ENCODE results near the gene DNAAF8.

DNAAF8 gene

DNA sequence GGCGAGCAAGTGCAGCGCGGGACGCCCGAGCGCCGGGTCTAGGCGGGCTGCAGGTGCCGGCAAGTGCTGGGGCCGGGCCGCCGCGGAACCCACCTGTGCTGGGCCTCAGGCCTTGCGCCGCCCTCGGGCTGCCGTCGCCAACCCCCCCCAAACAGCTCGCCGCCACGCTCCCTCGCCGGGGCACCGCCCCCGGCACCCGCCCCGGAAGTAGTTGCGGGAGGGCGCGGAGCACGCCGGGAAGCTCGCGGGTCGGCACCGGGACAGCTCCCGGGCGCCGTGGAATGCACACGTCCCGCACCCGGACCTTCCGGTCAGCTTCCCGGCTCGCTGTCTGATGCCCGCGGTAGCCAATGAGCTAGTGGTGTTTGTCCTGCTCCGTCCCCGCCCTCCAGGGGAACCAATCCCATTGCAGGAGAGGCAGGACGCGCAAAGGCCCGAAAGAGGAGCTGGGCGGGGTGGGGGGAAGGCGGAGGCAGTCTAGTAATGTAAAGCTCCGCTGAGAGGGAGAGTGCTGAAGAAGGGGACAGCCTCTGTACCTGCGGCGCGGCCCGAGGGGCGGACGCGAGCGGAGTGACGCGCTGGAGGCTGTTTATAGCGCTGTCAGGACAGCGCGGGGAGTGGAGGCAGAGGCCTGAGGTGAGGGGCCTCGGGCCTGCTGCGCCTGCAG, at the start of gene DNAAF8, which contains the start of gene ANKS3:
TSS of gene DNAAF8 (plus strand) at position 475 of the 667 bp plus-strand sequence. CDS start 1,978 bp downstream, outside the sequence.
TSS of gene ANKS3 (minus strand) at position 209 of the 667 bp plus-strand sequence. CDS start 4,122 bp downstream, outside the sequence.
- DNase-seq, result peak; percentile 95

GRCh38 chr16:4684763-4685162, 49.6 kb upstream of the DNAAF8 start:
- no peak for DNase-seq

- no peak for DNase-seq
These were observed 49.0 kb upstream of the DNAAF8 start for GRCh38 chr16:4685292-4685691.

GRCh38 chr16:4685776-4686496, 48.4 kb upstream of the DNAAF8 start:
- DNase-seq, result no peak

DNA sequence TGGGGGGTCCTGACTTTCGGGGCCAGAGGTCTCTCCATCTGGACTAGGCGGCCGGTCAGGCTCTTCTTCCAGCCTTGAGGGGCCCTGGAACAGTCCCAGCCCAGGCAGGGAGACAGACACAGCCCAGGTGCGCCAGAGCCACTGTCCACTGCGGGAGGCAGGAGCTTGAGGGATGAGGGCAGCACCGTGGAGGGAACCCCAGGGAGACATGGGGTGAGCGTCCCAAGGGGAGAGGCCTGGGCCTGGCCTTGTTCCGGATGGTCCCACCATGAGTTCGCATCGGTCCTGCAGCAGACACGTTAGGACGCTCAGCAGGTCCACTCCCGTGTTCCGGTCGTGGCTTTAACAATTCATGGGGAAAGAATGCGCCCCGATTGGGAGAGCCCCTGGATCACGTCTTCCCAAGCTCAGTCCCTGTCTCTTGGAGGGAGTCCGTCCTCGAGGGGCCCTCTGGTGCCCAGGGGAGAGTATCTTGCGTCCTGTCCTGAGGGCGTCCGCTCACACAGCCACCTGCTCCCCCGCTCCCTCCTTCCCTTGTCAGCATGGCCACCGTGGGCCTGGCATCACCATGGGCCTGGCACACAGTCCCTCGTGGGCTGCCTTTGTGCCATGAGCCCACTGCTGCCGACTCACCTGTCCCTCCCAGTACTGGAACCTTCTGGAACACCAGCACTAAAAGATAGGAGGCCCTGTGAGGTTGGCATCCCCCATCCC, 47.7 kb upstream of the DNAAF8 start:
- DNase-seq, result no peak

DNA sequence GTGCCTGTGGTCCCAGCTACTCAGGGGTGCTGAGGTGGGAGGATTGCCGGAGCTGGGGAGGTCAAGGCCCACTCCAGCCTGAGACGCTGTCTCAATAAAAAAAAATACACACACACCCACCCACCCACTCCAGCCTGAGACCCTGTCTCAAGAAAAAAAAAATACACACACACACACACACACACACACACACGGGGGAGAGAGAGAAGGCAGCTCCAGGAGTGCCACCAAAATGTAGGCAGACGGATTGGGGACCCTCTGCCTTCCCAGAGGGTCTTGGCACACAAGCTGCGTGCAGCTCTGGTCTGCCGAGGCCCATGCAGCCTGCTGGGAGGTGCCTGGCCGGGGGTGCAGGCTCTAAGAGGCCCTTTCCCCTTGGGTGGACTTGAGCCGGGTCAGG, 46.9 kb upstream of the DNAAF8 start:
- no peak for DNase-seq

GRCh38 chr16:4687946-4688673, 46.2 kb upstream of the DNAAF8 start:
- DNase-seq, result no peak

DNA sequence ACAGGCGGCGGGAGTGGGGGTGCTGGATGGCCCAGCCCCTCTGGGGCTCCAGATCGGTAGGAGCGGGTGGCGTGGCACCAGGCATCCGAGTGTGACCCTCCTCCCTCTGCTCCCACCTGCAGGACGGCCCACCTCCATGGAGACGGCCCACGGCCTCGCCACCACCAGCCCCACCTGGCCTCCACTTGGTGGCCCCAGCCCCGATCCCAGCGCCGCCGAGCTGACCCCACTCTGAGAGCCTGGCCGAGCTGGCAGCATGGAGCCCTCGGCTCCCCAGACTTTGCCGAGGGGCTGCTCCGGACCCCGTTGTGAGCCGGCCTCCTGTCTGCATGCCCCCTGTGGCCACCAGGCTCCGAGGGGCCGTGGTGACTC, 45.7 kb upstream of the DNAAF8 start:
- DNase-seq, result no peak

- DNase-seq, result no peak
These were observed 45.2 kb upstream of the DNAAF8 start for GRCh38 chr16:4689091-4689671.

DNA sequence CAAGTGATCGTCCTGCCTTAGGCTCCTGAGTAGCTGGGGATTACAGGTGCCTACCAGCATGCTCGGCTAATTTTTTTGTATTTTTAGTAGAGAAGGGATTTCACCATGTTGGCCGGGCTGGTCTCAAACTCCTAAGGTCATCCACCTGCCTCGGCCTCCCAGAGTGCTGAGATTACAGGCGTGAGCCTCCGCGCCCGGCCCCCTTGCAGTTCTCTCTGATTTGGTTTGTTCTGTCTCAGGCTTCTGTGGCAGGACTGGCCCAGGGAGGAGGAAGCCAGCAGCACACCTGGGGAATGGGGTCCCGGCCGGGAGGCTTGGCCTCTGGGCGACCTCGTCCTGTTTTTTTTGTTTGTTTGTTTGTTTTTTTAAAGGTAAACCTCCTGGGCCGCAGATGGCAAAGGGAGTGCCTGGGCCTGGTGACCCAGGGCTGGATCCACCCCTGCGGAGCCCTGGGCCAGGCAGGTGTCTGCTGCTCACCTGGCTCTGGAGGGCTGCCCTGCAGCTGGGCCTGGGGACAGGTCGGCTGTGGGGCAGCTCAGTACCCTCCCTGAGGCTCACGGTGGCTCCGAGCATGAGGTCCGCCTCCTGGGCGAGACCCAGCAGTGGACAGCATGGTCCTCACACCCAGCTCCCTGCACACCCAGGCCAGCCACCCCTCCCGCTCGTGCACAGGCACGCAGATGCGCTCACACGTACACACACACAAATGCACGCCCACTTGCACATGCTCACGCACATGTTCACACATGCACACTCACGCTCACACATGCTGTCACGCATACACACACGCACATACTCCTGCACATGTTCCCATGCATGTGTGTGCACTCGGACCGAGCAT, 44.3 kb upstream of the DNAAF8 start:
- DNase-seq, result no peak

DNA sequence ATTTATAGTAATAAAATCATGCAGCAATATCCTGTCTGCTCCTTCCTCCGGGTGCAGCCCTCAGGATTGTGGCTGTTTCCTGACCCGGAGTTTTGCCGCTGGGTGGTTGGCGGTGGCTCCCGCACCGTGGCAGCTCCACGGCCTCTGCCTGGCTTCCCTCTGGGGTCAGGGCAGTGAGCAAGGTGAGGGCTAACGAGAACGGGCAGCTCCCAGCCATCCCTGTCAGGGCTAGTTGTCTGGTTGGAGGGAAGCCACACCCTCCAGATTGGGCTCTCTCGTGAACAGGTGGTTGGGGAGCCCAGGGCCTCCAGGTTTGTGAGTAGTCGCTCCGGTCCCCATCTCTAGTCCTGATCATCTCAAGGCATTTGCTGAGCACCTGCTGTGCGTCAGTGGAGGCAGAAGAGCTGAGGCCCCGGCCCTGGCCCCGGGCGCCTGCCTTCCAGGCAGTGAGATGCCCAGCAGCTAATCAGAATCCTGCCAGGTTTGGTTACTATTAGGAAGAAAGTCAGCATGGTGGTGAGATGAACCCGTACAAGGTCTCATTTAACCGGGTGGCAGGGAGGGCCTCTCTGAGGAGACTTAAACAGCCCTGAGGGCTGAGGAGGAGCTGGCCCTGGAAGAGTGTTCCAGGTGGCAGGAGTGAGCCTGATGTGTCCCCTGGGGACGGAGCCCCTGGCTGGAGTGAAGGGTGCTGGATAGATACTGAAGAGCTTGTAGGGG, 43.2 kb upstream of the DNAAF8 start:
- DNase-seq, result no peak

DNA sequence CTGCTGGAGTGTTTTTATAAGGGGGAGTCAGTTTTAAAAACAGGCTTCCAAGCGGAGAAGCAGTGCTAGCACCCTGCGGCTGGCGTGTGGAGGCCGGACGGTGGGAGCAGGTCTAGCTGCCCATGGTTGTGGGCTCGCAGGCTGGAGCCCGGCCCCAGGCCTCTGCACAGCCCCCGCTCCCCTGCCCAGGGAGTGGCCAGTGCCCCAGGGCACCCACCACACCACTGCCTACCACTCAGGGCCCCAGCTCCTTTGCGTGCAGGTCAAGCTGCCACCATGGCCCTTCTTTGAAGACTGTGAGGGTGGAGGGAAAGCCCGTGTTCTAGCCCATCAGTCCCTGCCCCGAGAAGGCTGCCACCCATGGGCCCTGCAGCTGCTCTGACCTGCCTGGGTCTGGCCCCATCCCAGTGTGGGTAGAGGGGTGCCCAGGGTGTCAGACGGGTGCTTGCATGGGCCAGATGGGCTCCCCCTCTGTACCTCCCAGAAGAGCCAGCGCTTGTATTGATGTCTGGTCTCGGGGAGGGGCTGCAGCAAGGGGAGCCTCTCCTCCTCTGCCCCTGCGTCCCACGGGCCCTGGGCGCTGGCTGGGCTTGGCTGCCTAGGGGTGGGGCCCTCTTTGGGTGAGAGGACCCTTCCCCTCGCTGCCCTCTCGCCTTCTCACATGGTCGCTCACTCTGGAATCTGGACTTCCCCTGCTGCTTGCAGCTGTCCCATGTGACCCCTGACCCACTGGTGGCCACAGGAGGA, 42.5 kb upstream of the DNAAF8 start:
- DNase-seq, result no peak

DNA sequence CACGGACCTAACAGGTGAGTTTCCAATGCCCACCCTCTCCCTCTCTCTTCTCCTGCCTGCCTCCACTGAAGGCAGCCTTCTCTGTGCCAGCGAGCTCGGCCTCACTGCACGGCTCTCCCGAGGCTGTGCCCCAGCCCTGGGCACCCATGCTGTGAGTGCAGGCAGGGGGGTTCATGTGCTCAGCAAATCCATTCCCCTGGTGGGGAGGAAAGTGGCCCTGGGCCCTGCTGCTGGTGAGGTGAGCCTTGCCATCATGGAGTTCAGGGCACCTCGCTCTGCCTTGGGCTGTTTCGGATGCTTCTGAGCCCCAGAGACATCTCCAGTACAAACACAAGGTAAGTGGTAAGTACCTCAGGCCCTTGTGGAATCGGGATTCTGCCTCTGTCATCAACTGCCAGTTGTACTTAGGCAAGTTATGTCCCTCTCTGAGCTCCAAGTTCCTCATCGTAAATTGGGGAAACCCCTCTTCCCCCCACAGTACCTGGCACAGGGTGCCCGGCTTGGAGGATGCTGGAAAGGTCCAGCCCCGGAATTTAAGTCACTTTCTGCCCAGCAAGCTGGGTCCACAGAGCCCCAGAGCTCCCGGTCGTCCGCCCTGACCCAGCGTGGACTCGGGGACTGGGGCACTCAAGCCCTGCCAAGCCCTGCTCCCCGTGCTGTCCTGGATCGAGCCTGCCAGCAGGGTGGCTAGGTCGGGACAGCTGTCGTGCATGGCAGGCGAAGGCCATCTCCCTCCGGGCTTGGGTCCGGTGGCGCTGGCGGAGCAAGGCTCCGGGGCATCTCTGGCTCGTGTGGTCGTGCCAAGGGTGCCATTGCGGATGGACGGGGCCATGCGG, 41.7 kb upstream of the DNAAF8 start:
- no peak for DNase-seq

GRCh38 chr16:4693296-4693955, 40.9 kb upstream of the DNAAF8 start, which contains the start of gene NUDT16L1:
Gene NUDT16L1 (plus strand): TSS chr16:4693562. CDS start chr16:4693727, 165 bp downstream.
- peak; percentile 93 for DNase-seq

- DNase-seq, result no peak
These were observed 40.2 kb upstream of the DNAAF8 start for GRCh38 chr16:4693956-4694641.

- peak; percentile 6 for DNase-seq
These were observed 39.5 kb upstream of the DNAAF8 start for GRCh38 chr16:4694642-4695451.

All from NCI-H2227 treated with DMSO at 0.1 percent for 48 hours (cell line).